ENCODE data around the gene SH3TC1. TPM values are rescaled to one million over a fixed set of nuclear protein-coding genes. Genes with fewer than 3 reads are reported as not detected.

The SH3TC1 gene
- total RNA-seq, 1 donor from 2014 or later, result 50.6 TPM

GRCh38 chr4:8221985-8222384 is 22.9 kb downstream of the SH3TC1 start:
- H3K9me3 ChIP-seq, result no peaks in the 10 kb centered on the region
- DNase-seq (ENCODE audit: extremely low spot score in 2 of 2), result no peak
- no peak overlapping the region for H3K4me3 ChIP-seq
- TF ChIP-seq CTCF (IDR thresholded peaks at IDR 0.05) (no peak), POLR2A (IDR thresholded peaks at IDR 0.05) (no peak), POLR2AphosphoS5 (IDR thresholded peaks at IDR 0.05; ENCODE audit: insufficient read depth in 1 of 2, low read depth in 1 of 2) (no peak)
- H3K4me1 ChIP-seq, result peaks cover 13% of the 10 kb centered on the region
- intact Hi-C loops (cut with DNase I), result no loop called here
- H3K27me3 ChIP-seq, result no peaks in the 10 kb centered on the region
- peak overlapping the region; percentile 64 for H3K27ac ChIP-seq
- H3K36me3 ChIP-seq, result peaks cover 0 to 8% of the 10 kb centered on the region in 2 donors

DNA sequence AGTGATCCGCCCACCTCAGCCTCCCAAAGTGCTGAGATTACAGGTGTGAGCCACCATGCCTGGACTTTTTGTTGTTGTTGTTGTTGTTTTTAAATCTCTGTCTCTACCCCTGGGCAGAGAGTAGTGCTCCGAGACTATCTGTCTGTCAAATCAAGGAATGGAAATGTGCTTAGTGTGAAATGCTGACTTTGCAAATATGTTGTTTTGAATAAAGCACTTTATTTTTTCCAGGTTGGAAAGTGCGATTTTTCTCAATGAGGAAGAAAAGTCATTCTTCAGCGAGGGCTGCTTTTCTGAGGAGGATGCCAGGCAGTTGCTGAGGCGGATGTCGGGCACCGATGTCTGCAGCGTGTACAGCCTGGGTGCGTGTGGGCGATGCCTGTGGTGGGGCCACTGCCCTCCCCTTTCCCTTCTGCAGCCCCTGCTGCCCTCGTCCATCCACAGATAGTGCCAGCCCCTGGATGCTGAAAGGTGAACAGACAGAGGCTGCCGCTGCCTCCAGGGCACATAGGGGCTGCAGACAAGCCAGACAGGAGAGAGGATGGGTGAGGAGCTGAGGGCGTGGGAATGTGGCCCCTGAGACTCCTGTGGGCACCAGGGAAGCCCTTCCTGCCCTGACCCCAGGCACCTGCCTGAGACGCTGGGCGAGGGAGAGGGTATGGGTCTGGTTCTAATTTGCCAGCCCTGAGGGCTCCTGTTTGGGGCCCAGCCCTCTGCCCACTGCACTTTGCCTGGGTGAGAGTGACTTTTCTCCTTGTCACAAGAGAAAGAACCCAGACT is 23.7 kb downstream of the SH3TC1 start:
- peak overlapping the region; percentile 64 for H3K27ac ChIP-seq
- TF ChIP-seq POLR2A (IDR thresholded peaks at IDR 0.05) (no peak), POLR2AphosphoS5 (IDR thresholded peaks at IDR 0.05; ENCODE audit: insufficient read depth in 1 of 2, low read depth in 1 of 2) (no peak), CTCF (IDR thresholded peaks at IDR 0.05) (no peak)
- H3K9me3 ChIP-seq, result no peaks in the 10 kb centered on the region
- intact Hi-C loops (cut with DNase I), result no loop called here
- no peaks in the 10 kb centered on the region for H3K27me3 ChIP-seq
- no peak for DNase-seq (ENCODE audit: extremely low spot score in 2 of 2)
- H3K36me3 ChIP-seq, result peaks cover 0 to 8% of the 10 kb centered on the region in 2 donors
- peaks cover 18% of the 10 kb centered on the region for H3K4me1 ChIP-seq
- no peak overlapping the region for H3K4me3 ChIP-seq

DNA sequence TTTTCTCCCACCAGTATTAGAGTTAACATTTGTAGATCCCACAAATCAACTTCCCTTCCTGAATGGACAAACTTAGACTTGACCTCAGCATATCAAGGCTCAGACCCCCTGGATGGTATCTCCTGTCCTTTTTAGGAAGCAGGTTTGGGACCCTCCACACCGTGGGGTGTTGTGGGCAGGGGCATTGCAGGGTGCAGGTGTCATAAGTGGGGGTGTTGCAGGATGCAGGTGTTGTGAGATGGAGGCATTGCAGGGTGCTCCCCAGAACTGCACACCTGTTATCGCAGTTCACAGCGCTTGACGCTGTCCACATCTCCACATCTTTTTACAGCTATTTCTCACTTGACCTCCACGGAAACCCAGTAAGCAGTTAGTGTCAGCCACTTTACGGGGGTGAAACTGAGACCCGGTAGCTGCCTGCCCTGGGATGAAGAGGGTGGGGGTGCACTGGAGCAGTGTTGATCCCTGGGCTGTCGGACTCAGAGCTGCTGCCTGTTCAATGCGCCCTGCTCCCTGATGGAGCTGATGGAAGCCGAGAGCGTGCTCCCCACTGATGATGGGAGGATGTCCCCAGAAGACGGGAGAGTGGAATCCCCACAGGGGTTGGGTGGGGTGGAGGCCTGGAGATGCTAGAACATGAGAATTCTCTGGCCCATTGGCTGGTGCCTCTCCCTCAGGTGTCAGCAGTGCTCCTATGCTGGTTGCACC is 25.3 kb downstream of the SH3TC1 start:
- DNase-seq (ENCODE audit: extremely low spot score in 2 of 2), result no peak
- no peak for TF ChIP-seq CTCF (IDR thresholded peaks at IDR 0.05)
- TF ChIP-seq POLR2AphosphoS5 (IDR thresholded peaks at IDR 0.05; ENCODE audit: insufficient read depth in 1 of 2, low read depth in 1 of 2), result no peak
- TF ChIP-seq POLR2A (IDR thresholded peaks at IDR 0.05), result no peak
- Histone ChIP-seq H3K9me3 (no peaks in the 10 kb centered on the region), H3K27me3 (no peaks in the 10 kb centered on the region), H3K36me3 (peaks cover 0 to 8% of the 10 kb centered on the region in 2 donors), H3K4me3 (no peak overlapping the region), H3K4me1 (peaks cover 33% of the 10 kb centered on the region), H3K27ac (no peak overlapping the region)
- intact Hi-C loops (cut with DNase I), result no loop called here

- Histone ChIP-seq H3K9me3 (no peaks in the 10 kb centered on the region), H3K36me3 (peaks cover 0 to 8% of the 10 kb centered on the region in 2 donors), H3K4me1 (peaks cover 33% of the 10 kb centered on the region), H3K27ac (no peak overlapping the region), H3K4me3 (no peak overlapping the region), H3K27me3 (no peaks in the 10 kb centered on the region)
- TF ChIP-seq POLR2A (IDR thresholded peaks at IDR 0.05) (no peak), POLR2AphosphoS5 (IDR thresholded peaks at IDR 0.05; ENCODE audit: insufficient read depth in 1 of 2, low read depth in 1 of 2) (no peak), CTCF (IDR thresholded peaks at IDR 0.05) (no peak)
- DNase-seq (ENCODE audit: extremely low spot score in 2 of 2), result no peak
- intact Hi-C loops (cut with DNase I), result no loop called here
Observed at GRCh38 chr4:8224975-8225625, 26.0 kb downstream of the SH3TC1 start.

Measured in vagina (tissue), 2 donors.